ENCODE measurements around the gene ATP6V1G2. TPM values are rescaled to one million over a fixed set of nuclear protein-coding genes. Genes with fewer than 3 reads are reported as not detected.

Gene ATP6V1G2
- total RNA-seq, 2 experiments from 2014 or later, result 0.86 to 1.1 TPM

GRCh38 chr6:31582230-31582643, 35.8 kb upstream of the ATP6V1G2 start, which contains the start of gene LTB:
Gene LTB, minus strand, starts transcription at chr6:31582424. Its CDS starts 7 bp downstream, at chr6:31582417.
- ChIA-PET POLR2A (interaction anchor here (1.0 to 35.7 kb wide), 10 partner anchors 2 to 194 kb away, joined by 3 to 1181 read pairs (median 8); partner anchors contain the start of genes ATP6V1G2, DDX39B, LST1 and LTA), CTCF (interaction anchor here (1.5 to 56.2 kb wide), 3 partner anchors 10 to 58 kb away, joined by 3 to 2542 read pairs (median 2542); partner anchors contain the start of genes ATP6V1G2, DDX39B, LST1 and LTA)
- intact Hi-C loops (cut with micrococcal nuclease), result loop anchor here (5.0 kb wide), 1 partner anchor 35 kb away; the partner anchor contains the start of genes ATP6V1G2 and NFKBIL1
- TF ChIP-seq, protein P1, sequence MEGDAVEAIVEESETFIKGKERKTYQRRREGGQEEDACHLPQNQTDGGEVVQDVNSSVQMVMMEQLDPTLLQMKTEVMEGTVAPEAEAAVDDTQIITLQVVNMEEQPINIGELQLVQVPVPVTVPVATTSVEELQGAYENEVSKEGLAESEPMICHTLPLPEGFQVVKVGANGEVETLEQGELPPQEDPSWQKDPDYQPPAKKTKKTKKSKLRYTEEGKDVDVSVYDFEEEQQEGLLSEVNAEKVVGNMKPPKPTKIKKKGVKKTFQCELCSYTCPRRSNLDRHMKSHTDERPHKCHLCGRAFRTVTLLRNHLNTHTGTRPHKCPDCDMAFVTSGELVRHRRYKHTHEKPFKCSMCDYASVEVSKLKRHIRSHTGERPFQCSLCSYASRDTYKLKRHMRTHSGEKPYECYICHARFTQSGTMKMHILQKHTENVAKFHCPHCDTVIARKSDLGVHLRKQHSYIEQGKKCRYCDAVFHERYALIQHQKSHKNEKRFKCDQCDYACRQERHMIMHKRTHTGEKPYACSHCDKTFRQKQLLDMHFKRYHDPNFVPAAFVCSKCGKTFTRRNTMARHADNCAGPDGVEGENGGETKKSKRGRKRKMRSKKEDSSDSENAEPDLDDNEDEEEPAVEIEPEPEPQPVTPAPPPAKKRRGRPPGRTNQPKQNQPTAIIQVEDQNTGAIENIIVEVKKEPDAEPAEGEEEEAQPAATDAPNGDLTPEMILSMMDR (IDR thresholded peaks at IDR 0.05), result no peak
- ATAC-seq, result peak; percentile 17
- H3K4me1 Mint-ChIP-seq (ENCODE audit: low read depth), result peaks cover 58% of the 10 kb centered on the region
- H3K9me3 Mint-ChIP-seq, result no peaks in the 10 kb centered on the region
- H3K27ac Mint-ChIP-seq, result peak within 1 kb of the TSS; percentile 98
- peak within 1 kb of the TSS; percentile 96 for H3K4me3 Mint-ChIP-seq
- DNase-seq, result peak; percentile 67
- H3K36me3 Mint-ChIP-seq (ENCODE audit: low read depth), result peaks cover 53% of the 10 kb centered on the region
- H3K27me3 Mint-ChIP-seq, result no peaks in the 10 kb centered on the region

DNA sequence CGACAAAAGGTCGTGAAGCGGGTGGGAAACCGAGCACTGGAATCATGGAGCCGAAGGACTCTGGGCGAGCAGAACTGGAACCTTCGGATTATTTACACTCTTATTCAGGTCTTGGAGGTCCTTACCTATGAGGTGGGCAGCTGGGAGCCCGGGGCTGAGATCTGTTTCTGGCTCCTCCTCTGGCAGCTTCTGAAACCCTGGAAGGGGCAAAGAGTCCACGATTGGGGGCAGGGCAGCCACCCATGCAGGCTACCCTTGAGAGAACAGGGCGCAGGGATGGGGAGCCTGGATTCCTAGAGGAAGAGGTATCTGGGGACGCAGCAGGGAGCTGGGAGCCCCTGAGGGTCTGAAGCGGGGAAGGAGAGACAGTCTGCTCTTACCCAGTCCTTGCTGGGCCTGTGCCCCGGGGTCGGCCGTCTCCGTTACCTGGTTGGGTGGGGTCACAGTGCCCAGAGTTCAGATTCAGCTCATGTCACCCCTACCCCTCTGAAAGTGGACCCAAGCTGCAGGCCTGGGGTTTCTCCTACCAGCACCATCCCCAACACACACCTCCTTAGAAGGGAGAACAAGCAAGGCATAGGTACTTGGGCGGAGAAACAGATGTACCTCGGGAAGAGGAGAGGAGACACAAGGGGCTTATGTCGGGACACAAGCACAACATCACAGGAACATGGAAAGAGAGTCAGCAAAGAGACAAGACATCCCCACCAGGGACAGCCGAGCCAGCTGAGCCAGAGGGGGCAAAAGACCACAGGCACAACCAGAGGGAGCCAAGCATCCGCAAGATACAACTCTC, 35.2 kb upstream of the ATP6V1G2 start:
- Mint-ChIP-seq H3K27ac (peak overlapping the region; percentile 98), H3K4me3 (peak overlapping the region; percentile 96), H3K9me3 (no peaks in the 10 kb centered on the region), H3K27me3 (no peaks in the 10 kb centered on the region), H3K36me3 (ENCODE audit: low read depth) (peaks cover 54% of the 10 kb centered on the region), H3K4me1 (ENCODE audit: low read depth) (peaks cover 54% of the 10 kb centered on the region)
- ChIA-PET CTCF (interaction anchor here (1.5 to 56.2 kb wide), 4 partner anchors 10 to 58 kb away, joined by 3 to 2542 read pairs (median 1274); partner anchors contain the start of genes ATP6V1G2, DDX39B, LST1 and LTA), POLR2A (interaction anchor here (1.1 to 35.7 kb wide), 11 partner anchors 2 to 195 kb away, joined by 3 to 1181 read pairs (median 8); partner anchors contain the start of genes ATP6V1G2, DDX39B, LST1 and LTA)
- DNase-seq, result no peak
- intact Hi-C loops (cut with micrococcal nuclease), result loop anchor here (1.0 to 5.0 kb wide), 2 partner anchors 16 to 34 kb away; partner anchors contain the start of genes ATP6V1G2 and NFKBIL1
- TF ChIP-seq, protein P1 (IDR thresholded peaks at IDR 0.05), result no peak
- ATAC-seq, result no peak

- H3K4me3 Mint-ChIP-seq, result peak overlapping the region; percentile 96
- no peaks in the 10 kb centered on the region for H3K27me3 Mint-ChIP-seq
- no peaks in the 10 kb centered on the region for H3K9me3 Mint-ChIP-seq
- H3K36me3 Mint-ChIP-seq (ENCODE audit: low read depth), result peaks cover 61% of the 10 kb centered on the region
- ATAC-seq (peak; percentile 55), DNase-seq (peak; percentile 92)
- peak overlapping the region; percentile 98 for H3K27ac Mint-ChIP-seq
- TF ChIP-seq, protein P1 (IDR thresholded peaks at IDR 0.05), result peak; percentile 97
- CTCF ChIA-PET, result interaction anchor here (1.0 to 56.2 kb wide), 9 partner anchors 11 to 249 kb away, joined by 3 to 2542 read pairs (median 4); partner anchors contain the start of genes AIF1, APOM, ATP6V1G2 and DDX39B
- peaks cover 47% of the 10 kb centered on the region for H3K4me1 Mint-ChIP-seq (ENCODE audit: low read depth)
- intact Hi-C loops (cut with micrococcal nuclease), result loop anchor here (1.0 to 5.0 kb wide), 2 partner anchors 16 to 34 kb away; partner anchors contain the start of genes ATP6V1G2 and NFKBIL1
- POLR2A ChIA-PET, result interaction anchor here (0.7 to 35.7 kb wide), 13 partner anchors 3 to 811 kb away, joined by 3 to 1181 read pairs (median 4); partner anchors contain the start of genes ATP6V1G2, DDX39B, LST1 and LTA
Observed at GRCh38 chr6:31580807-31581433, 34.5 kb upstream of the ATP6V1G2 start.

DNA sequence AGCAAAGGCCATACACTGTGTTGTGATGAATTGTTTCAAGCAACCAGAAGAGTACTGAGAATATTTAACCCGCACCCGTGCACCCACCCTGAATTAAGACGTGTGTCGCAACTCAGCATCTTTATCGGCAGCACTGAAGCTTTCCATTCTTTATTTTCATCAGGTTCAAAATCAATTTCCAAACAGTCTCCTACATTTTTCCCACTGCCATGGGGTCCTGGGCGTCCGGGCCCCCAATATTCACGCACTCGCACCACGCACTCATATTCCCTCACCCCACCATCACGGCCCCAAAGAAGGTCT, 34.0 kb upstream of the ATP6V1G2 start:
- CTCF ChIA-PET, result interaction anchor here (1.0 to 56.2 kb wide), 9 partner anchors 12 to 250 kb away, joined by 3 to 2542 read pairs (median 4); partner anchors contain the start of genes AIF1, APOM, ATP6V1G2 and DDX39B
- Mint-ChIP-seq H3K27ac (peak overlapping the region; percentile 93), H3K4me3 (peak overlapping the region; percentile 96), H3K4me1 (ENCODE audit: low read depth) (peaks cover 42% of the 10 kb centered on the region), H3K27me3 (no peaks in the 10 kb centered on the region), H3K36me3 (ENCODE audit: low read depth) (peaks cover 66% of the 10 kb centered on the region), H3K9me3 (no peaks in the 10 kb centered on the region)
- intact Hi-C loops (cut with micrococcal nuclease), result loop anchor here (5.0 kb wide), 1 partner anchor 33 kb away; the partner anchor contains the start of genes ATP6V1G2 and NFKBIL1
- TF ChIP-seq, protein P1 (IDR thresholded peaks at IDR 0.05), result no peak
- POLR2A ChIA-PET, result interaction anchor here (0.7 to 35.7 kb wide), 11 partner anchors 4 to 811 kb away, joined by 3 to 1181 read pairs (median 4); partner anchors contain the start of genes DDX39B, LST1, LTA and LTB
- ATAC-seq, result peak; percentile 5
- DNase-seq, result no peak
